Trophoblast cell (in vitro differentiated cells and primary cell): ENCODE data around the gene AMD1.

Experiments
- DNase-seq, 2 donors: peaks; one replicate each; pipeline ENCODE4 v3.0.0-alpha.2; 2016
- H2AFZ ChIP-seq: 2 replicates; pipeline ENCODE4 v1.6.1; 2013; ENCODE audit warnings: low read length, moderate library complexity, mild to moderate bottlenecking; ENCODE audit not compliant: insufficient read depth, poor library complexity
- H2AK5ac ChIP-seq: 2 replicates; pipeline ENCODE4 v1.6.1; 2013; ENCODE audit warnings: mild to moderate bottlenecking, low read length
- H2BK120ac ChIP-seq: 2 replicates; pipeline ENCODE4 v1.6.1; 2013; ENCODE audit warnings: low read length, mild to moderate bottlenecking, moderate library complexity; ENCODE audit not compliant: insufficient read depth, poor library complexity
- H2BK12ac ChIP-seq: 2 replicates; pipeline ENCODE4 v1.6.1; 2013; ENCODE audit warnings: mild to moderate bottlenecking, low read length, moderate library complexity
- H2BK5ac ChIP-seq: 2 replicates; pipeline ENCODE4 v1.6.1; 2013; ENCODE audit warnings: low read length, low read depth, moderate library complexity, mild to moderate bottlenecking; ENCODE audit not compliant: poor library complexity
- H3K14ac ChIP-seq: 2 replicates; pipeline ENCODE4 v1.6.1; 2013; ENCODE audit warnings: mild to moderate bottlenecking, low read length
- H3K18ac ChIP-seq: 2 replicates; pipeline ENCODE4 v1.6.1; 2013; ENCODE audit warnings: mild to moderate bottlenecking, low read length
- H3K23ac ChIP-seq: 2 replicates; pipeline ENCODE4 v1.6.1; 2013; ENCODE audit warnings: low read length
- H3K27ac ChIP-seq: 2 replicates; pipeline ENCODE4 v1.5.1; 2013; ENCODE audit warnings: low read depth, mild to moderate bottlenecking, inconsistent platforms, low read length, moderate library complexity
- H3K27me3 ChIP-seq: 2 replicates; pipeline ENCODE4 v1.6.1; 2013; ENCODE audit warnings: inconsistent platforms, mild to moderate bottlenecking, low read length, moderate library complexity; ENCODE audit not compliant: insufficient read depth
- H3K36me3 ChIP-seq, 2 experiments: 1 replicate in 1 of 2; 2 replicates in 1 of 2; pipeline ENCODE4 v1.6.1; 2013; ENCODE audit warnings: low read length in 2 of 2, mild to moderate bottlenecking in 2 of 2, moderate library complexity in 1 of 2; ENCODE audit not compliant: insufficient read depth in 2 of 2, control insufficient read depth in 1 of 2
- H3K4ac ChIP-seq: 2 replicates; pipeline ENCODE4 v1.6.1; 2013; ENCODE audit warnings: low read depth, mild to moderate bottlenecking, low read length, moderate library complexity
- H3K4me1 ChIP-seq, 2 experiments: 1 replicate in 1 of 2; 2 replicates in 1 of 2; pipeline ENCODE4 v1.6.1; 2013; ENCODE audit warnings: low read length in 2 of 2, mild to moderate bottlenecking in 2 of 2, moderate library complexity in 1 of 2; ENCODE audit not compliant: insufficient read depth in 2 of 2, control insufficient read depth in 1 of 2
- H3K4me2 ChIP-seq: 2 replicates; pipeline ENCODE4 v1.6.1; 2013; ENCODE audit warnings: inconsistent platforms, mild to moderate bottlenecking, low read length, moderate library complexity
- H3K4me3 ChIP-seq: 2 replicates; pipeline ENCODE4 v1.5.1; 2013; ENCODE audit warnings: mild to moderate bottlenecking, low read depth, low read length, inconsistent platforms
- H3K79me1 ChIP-seq: one replicate; pipeline ENCODE4 v1.6.1; 2013; ENCODE audit warnings: low read length
- H3K79me2 ChIP-seq: 2 replicates; pipeline ENCODE4 v1.6.1; 2013; ENCODE audit warnings: low read length, mild to moderate bottlenecking; ENCODE audit not compliant: control insufficient read depth, insufficient read depth, poor library complexity
- H3K9ac ChIP-seq: 2 replicates; pipeline ENCODE4 v1.6.1; 2013; ENCODE audit warnings: mild to moderate bottlenecking, low read length
- H3K9me3 ChIP-seq: 2 replicates; pipeline ENCODE4 v1.6.1; 2013; ENCODE audit warnings: low read depth, mild to moderate bottlenecking, control low read depth, inconsistent platforms, low read length; ENCODE audit not compliant: insufficient read depth
- H4K12ac ChIP-seq: 2 replicates; pipeline ENCODE4 v1.6.1; 2013; ENCODE audit warnings: low read depth, mild to moderate bottlenecking, low read length, moderate library complexity
- H4K8ac ChIP-seq: 2 replicates; pipeline ENCODE4 v1.6.1; 2013; ENCODE audit warnings: low read depth, mild to moderate bottlenecking, low read length, moderate library complexity
- H4K91ac ChIP-seq: one replicate; pipeline ENCODE4 v1.6.1; 2013; ENCODE audit warnings: low read depth, mild to moderate bottlenecking, low read length, moderate library complexity
- WGBS: extraction: QIAGEN DNeasy Blood & Tissue Kit; methylation state at CpG from one replicate; pipeline ENCODE4 v1.1.7; 2013; ENCODE audit warnings: missing lambda C conversion rate; ENCODE audit not compliant: insufficient read length, insufficient coverage; ENCODE audit errors: extremely low coverage; 5-methylcytosine and 5-hydroxymethylcytosine counted together

AMD1 gene

DNA sequence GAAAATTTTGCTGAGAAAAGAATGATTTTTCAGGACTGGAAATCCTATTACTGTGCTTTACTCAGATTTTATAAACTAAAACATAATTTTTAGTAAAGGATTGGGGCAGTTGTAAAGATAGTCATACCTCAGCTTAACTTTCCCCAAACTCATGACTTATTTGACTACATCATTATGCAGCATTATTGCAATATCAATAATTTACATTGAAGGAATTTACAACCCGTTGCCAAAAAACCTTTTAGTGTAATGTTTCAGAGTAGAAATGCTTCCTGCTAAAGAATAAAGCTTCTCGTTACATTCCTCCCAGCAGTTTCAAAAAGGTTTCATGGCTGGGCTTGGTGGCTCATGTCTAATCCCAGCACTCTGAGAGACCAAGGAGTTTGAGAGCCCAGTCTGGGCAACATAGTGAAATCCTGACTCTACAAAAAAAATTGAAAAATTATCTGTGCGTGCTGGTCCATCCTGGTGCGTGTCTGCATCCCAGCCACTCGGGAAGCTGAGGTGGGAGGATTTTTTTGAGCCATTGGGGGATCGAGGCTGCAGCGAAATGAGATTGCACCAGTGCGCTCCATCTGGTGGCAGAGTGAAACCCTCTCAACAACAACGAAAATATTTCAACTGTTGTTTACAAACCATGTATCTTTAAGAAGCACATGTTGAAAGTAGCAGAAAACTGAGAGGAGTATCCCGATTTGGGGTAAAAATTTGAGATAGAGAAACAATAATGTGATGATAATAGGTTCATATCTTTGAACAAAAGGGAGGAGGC lies 4.4 kb downstream of the AMD1 start:
- Histone ChIP-seq H4K91ac (no peak overlapping the region), H2BK120ac (no peak overlapping the region), H3K79me2 (peaks cover 48% of the 10 kb centered on the region), H3K36me3 (peaks cover 0 to 2% of the 10 kb centered on the region in 2 experiments), H3K27ac (no peak overlapping the region), H3K14ac (no peak overlapping the region), H3K4ac (peak overlapping the region; percentile 98), H3K23ac (no peak overlapping the region), H4K12ac (no peak overlapping the region), H2AFZ (no peak overlapping the region), H3K4me1 (peaks cover 2 to 9% of the 10 kb centered on the region in 2 experiments), H2BK5ac (no peak overlapping the region), H3K9ac (no peak overlapping the region), H2BK12ac (no peak overlapping the region), H3K4me2 (peak overlapping the region; percentile 53), H3K18ac (no peak overlapping the region), H3K79me1 (peaks cover 18% of the 10 kb centered on the region), H3K4me3 (no peak overlapping the region), H3K27me3 (no peaks in the 10 kb centered on the region), H4K8ac (no peak overlapping the region), H2AK5ac (no peak overlapping the region), H3K9me3 (no peaks in the 10 kb centered on the region)
- peak in 1 of 2 donors; percentile 43 for DNase-seq
- WGBS = no CpG with 5 or more reads among the region's 10 CpGs

DNA sequence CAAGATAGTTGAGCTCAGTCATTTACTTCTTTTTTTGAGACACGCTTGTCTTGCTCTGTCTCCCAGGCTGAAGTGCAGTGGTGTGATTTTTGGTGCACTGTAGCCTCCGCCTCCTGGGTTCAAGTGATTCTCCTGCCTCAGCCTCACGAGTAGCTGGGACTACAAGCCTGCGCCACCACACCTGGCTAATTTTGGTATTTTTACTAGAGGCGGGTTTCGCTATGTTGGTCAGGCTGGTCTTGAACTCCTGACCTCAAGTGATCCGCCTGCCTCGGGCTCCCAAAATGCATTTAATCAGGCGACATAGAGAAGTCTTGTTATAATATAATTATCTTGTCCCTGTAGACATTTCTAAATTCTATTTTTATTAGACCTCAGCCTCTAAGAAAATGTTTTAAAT lies 6.1 kb downstream of the AMD1 start:
- H3K9me3 ChIP-seq = no peaks in the 10 kb centered on the region

DNA sequence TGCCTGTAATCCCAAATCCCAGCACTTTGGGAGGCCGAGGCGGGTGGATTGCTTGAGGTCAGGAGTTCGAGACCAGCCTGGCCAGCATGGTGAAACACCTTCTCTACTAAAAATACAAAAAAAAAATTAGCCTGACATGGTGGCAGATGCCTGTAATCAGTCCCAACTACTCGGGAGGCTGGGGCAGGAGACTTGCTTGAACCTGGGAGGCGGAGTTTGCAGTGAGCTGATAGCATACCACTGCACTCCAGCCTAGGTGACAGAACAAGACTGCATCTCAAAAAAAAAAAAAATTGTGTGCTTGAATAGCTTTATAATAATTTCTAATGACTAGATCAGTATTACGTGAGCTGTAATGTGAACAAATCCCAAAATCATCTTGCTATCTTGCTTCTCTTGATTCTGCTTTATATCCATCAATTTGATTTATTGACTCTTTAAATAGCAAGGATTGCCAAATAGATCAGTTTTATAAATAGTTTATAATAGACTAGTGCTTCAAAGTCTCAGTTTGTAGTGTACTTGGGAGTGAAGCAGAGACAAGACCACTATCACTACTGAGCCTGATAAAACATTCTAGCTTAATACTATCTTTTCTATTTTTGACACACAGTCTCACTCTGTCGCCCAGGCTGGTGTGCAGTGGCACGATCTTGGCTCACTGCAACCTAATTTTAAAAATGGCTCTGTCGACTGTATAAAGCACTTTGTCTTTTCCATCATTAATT lies 7.1 kb downstream of the AMD1 start:
- Histone ChIP-seq H3K4me2 (no peak overlapping the region), H3K36me3 (peaks cover 0 to 2% of the 10 kb centered on the region in 2 experiments), H3K4me1 (peaks cover 2 to 12% of the 10 kb centered on the region in 2 experiments), H3K27ac (no peak overlapping the region), H3K9me3 (no peaks in the 10 kb centered on the region), H2BK12ac (no peak overlapping the region), H3K79me2 (peaks cover 48% of the 10 kb centered on the region), H2AFZ (no peak overlapping the region), H2BK120ac (no peak overlapping the region), H3K23ac (no peak overlapping the region), H2BK5ac (no peak overlapping the region), H4K12ac (no peak overlapping the region), H3K14ac (no peak overlapping the region), H3K9ac (no peak overlapping the region), H4K8ac (no peak overlapping the region), H2AK5ac (no peak overlapping the region), H3K27me3 (no peaks in the 10 kb centered on the region), H3K18ac (no peak overlapping the region), H3K4me3 (no peak overlapping the region), H3K4ac (peak overlapping the region; percentile 98), H3K79me1 (no peaks in the 10 kb centered on the region), H4K91ac (no peak overlapping the region)
- WGBS = no CpG with 5 or more reads among the region's 9 CpGs
- DNase-seq = no peak

More for the DNA sequence above, 6.1 kb downstream of the AMD1 start:
- no peak overlapping the region for H2BK12ac ChIP-seq
- no peak overlapping the region for H2AFZ ChIP-seq
- H3K79me1 ChIP-seq = peaks cover 5% of the 10 kb centered on the region
- DNase-seq = no peak
- H3K9ac ChIP-seq = no peak overlapping the region
- no peak overlapping the region for H2BK120ac ChIP-seq
- no CpG with 5 or more reads among the region's 9 CpGs for WGBS
- no peak overlapping the region for H2AK5ac ChIP-seq
- H3K14ac ChIP-seq = no peak overlapping the region
- H3K36me3 ChIP-seq = peaks cover 0 to 2% of the 10 kb centered on the region in 2 experiments
- H3K27ac ChIP-seq = no peak overlapping the region
- H3K18ac ChIP-seq = no peak overlapping the region
- H3K4me1 ChIP-seq = peaks cover 2 to 12% of the 10 kb centered on the region in 2 experiments
- peaks cover 45% of the 10 kb centered on the region for H3K79me2 ChIP-seq
- H2BK5ac ChIP-seq = no peak overlapping the region
- no peak overlapping the region for H3K4me3 ChIP-seq
- no peak overlapping the region for H4K91ac ChIP-seq
- H4K12ac ChIP-seq = no peak overlapping the region
- H3K27me3 ChIP-seq = no peaks in the 10 kb centered on the region
- H3K4me2 ChIP-seq = no peak overlapping the region
- H4K8ac ChIP-seq = no peak overlapping the region
- H3K23ac ChIP-seq = no peak overlapping the region
- H3K4ac ChIP-seq = peak overlapping the region; percentile 97

DNA sequence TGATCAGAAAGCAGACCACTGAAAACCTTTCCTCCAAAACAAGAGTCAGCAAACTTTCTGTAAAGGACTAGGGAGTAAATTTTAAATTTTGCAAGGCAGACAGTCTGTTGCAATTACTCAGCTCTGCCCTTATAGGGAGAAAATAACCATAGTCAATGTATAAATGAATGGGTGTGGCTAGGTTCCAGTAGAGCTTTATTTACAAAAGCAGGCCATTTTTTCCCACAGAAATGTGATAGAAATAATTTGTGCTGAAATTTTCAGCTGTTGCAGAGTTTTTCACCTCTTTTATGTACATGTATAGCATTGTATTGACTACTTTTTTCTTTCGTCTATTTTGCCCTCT lies 7.7 kb downstream of the AMD1 start:
- no peaks in the 10 kb centered on the region for H3K79me1 ChIP-seq
- no peaks in the 10 kb centered on the region for H3K9me3 ChIP-seq
- H2BK5ac ChIP-seq = no peak overlapping the region
- H2AK5ac ChIP-seq = no peak overlapping the region
- H3K4me2 ChIP-seq = no peak overlapping the region
- no peak overlapping the region for H4K91ac ChIP-seq
- WGBS = no CpG with 5 or more reads among the region's 1 CpG
- no peak overlapping the region for H2BK120ac ChIP-seq
- no peak overlapping the region for H3K4me3 ChIP-seq
- no peak overlapping the region for H4K12ac ChIP-seq
- no peak overlapping the region for H2BK12ac ChIP-seq
- H3K27ac ChIP-seq = no peak overlapping the region
- no peak overlapping the region for H3K18ac ChIP-seq
- H3K14ac ChIP-seq = no peak overlapping the region
- no peak overlapping the region for H3K9ac ChIP-seq
- H3K4ac ChIP-seq = peak overlapping the region; percentile 98
- no peak for DNase-seq
- H4K8ac ChIP-seq = no peak overlapping the region
- peaks cover 0 to 2% of the 10 kb centered on the region in 2 experiments for H3K36me3 ChIP-seq
- no peak overlapping the region for H3K23ac ChIP-seq
- no peak overlapping the region for H2AFZ ChIP-seq
- H3K79me2 ChIP-seq = peaks cover 47% of the 10 kb centered on the region
- H3K27me3 ChIP-seq = no peaks in the 10 kb centered on the region
- H3K4me1 ChIP-seq = peaks cover under 1 to 11% of the 10 kb centered on the region in 2 experiments
